Measurements from ENCODE around the gene PTPRN2.
"Not testable (repeated sequence)": the region's sequence is repeated elsewhere in the genome, so short reads cannot be mapped to it uniquely, and the experiment has no call there.

DNA sequence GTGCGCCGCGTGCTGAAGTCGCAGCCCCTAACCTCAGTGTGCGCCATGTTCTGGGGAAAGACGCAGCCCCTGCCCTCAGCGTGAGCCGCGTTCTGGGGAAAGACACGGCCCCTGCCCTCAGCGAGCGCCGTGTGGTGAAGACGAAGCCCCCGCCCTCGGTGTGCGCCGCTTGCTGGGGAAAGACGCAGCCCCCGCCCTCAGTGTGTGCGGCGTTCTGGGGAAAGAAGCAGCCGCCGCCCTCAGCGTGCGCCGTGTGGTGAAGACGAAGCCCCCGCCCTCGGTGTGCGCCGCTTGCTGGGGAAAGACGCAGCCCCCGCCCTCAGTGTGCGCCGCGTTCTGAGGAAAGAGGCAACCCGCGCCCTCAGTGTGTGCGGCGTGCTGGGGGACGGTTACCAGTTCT, 383.7 kb downstream of the PTPRN2 start:
- TF ChIP-seq, protein P1, sequence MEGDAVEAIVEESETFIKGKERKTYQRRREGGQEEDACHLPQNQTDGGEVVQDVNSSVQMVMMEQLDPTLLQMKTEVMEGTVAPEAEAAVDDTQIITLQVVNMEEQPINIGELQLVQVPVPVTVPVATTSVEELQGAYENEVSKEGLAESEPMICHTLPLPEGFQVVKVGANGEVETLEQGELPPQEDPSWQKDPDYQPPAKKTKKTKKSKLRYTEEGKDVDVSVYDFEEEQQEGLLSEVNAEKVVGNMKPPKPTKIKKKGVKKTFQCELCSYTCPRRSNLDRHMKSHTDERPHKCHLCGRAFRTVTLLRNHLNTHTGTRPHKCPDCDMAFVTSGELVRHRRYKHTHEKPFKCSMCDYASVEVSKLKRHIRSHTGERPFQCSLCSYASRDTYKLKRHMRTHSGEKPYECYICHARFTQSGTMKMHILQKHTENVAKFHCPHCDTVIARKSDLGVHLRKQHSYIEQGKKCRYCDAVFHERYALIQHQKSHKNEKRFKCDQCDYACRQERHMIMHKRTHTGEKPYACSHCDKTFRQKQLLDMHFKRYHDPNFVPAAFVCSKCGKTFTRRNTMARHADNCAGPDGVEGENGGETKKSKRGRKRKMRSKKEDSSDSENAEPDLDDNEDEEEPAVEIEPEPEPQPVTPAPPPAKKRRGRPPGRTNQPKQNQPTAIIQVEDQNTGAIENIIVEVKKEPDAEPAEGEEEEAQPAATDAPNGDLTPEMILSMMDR (conservative IDR thresholded peaks at IDR 0.05 in 1 of 2, IDR thresholded peaks at IDR 0.05 in 1 of 2; ENCODE audit: extremely low read depth in 1 of 2, insufficient read depth in 1 of 2, low read depth in 1 of 2, low read length in 2 of 2), result not testable (repeated sequence)
- TF ChIP-seq EZH2 (IDR thresholded peaks at IDR 0.05; ENCODE audit: borderline replicate concordance, low read length), result not testable (repeated sequence)

All from mammary epithelial cell (primary cell).